SU-DHL-6 (cell line): ENCODE measurements around the gene PRKAR2B.

ENCODE experiments used
- EZH2phosphoT487 ChIP-seq: fragments of 200-600 bp; sonication (generic), shearing (Covaris generic); conservative IDR thresholded peaks from 2 replicates; pipeline ENCODE4 v1.6.1; 2018; ENCODE audit warnings: mild to moderate bottlenecking, antibody characterized with exemption, low read length, moderate library complexity, mixed read lengths
- TF ChIP-seq, protein P1 (sequence below): fragments of 200-600 bp; sonication (generic); IDR thresholded peaks from one replicate; pipeline ENCODE4 v1.5.1; 2017; ENCODE audit warnings: antibody characterized with exemption, mild to moderate bottlenecking, low read length, moderate library complexity; ENCODE audit not compliant: insufficient read depth, poor library complexity, severe bottlenecking

GRCh38 chr7:107072133-107072532 lies 27.6 kb downstream of the PRKAR2B start:
- TF ChIP-seq, protein P1, sequence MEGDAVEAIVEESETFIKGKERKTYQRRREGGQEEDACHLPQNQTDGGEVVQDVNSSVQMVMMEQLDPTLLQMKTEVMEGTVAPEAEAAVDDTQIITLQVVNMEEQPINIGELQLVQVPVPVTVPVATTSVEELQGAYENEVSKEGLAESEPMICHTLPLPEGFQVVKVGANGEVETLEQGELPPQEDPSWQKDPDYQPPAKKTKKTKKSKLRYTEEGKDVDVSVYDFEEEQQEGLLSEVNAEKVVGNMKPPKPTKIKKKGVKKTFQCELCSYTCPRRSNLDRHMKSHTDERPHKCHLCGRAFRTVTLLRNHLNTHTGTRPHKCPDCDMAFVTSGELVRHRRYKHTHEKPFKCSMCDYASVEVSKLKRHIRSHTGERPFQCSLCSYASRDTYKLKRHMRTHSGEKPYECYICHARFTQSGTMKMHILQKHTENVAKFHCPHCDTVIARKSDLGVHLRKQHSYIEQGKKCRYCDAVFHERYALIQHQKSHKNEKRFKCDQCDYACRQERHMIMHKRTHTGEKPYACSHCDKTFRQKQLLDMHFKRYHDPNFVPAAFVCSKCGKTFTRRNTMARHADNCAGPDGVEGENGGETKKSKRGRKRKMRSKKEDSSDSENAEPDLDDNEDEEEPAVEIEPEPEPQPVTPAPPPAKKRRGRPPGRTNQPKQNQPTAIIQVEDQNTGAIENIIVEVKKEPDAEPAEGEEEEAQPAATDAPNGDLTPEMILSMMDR = no peak
- no peak for TF ChIP-seq EZH2phosphoT487
